CD4-positive, alpha-beta T cell (primary cell): ENCODE measurements around the gene FHOD1. TPM values are rescaled to one million over a fixed set of nuclear protein-coding genes. Genes with fewer than 3 reads are reported as not detected.

Source experiments
- ATAC-seq: fragments of 200-7000 bp; cut with Tn5 transposase; one replicate; pipeline ENCODE4 v1.10.0; 2022; ENCODE audit warnings: mild to moderate bottlenecking; ENCODE audit not compliant: poor library complexity
- CTCF ChIA-PET: fragments of 350-600 bp; sonication (Branson Sonifier 250); formaldehyde crosslinking; loops from one replicate; lab custom pipeline; 2021; ENCODE audit warnings: antibody characterized with exemption, inconsistent platforms; lab: Charles Lee
- POLR2A ChIA-PET: fragments of 350-600 bp; sonication (Branson Sonifier 250); formaldehyde crosslinking; loops from one replicate; lab custom pipeline; 2021; ENCODE audit warnings: antibody characterized with exemption, inconsistent platforms; lab: Charles Lee
- DNase-seq, 14 experiments: peaks; one replicate each; pipeline ENCODE4 v3.0.0-alpha.2; 2013 to 2020; ENCODE audit warnings: mixed read lengths in 2 of 14
- H3K27ac ChIP-seq, 2 donors: one replicate each; pipeline versions ENCODE4 v1.5.1 to v1.7.0; 2013; ENCODE audit warnings: low read length in 2 of 2, low read depth in 1 of 2, mild to moderate bottlenecking in 1 of 2
- H3K27me3 ChIP-seq, 2 experiments: 1 replicate in 1 of 2; 2 replicates in 1 of 2; pipeline versions ENCODE4 v1.6.1 to v1.7.0; 2013; ENCODE audit warnings: low read length in 2 of 2, control low read depth in 1 of 2, mild to moderate bottlenecking in 1 of 2, moderate library complexity in 1 of 2; ENCODE audit not compliant: insufficient read depth in 2 of 2, control insufficient read depth in 1 of 2
- H3K36me3 ChIP-seq: one replicate; pipeline ENCODE4 v1.6.1; 2013; ENCODE audit warnings: low read length, control low read depth; ENCODE audit not compliant: insufficient read depth
- H3K4me1 ChIP-seq: one replicate; pipeline ENCODE4 v1.6.1; 2013; ENCODE audit warnings: low read length, control low read depth; ENCODE audit not compliant: insufficient read depth
- H3K4me3 ChIP-seq: one replicate; pipeline ENCODE4 v1.5.1; 2013; ENCODE audit warnings: mild to moderate bottlenecking, low read length, moderate library complexity
- H3K9me3 ChIP-seq, 2 experiments: 1 replicate in 1 of 2; 2 replicates in 1 of 2; pipeline versions ENCODE4 v1.6.1 to v1.7.0; 2013; ENCODE audit warnings: low read length in 2 of 2, mild to moderate bottlenecking in 2 of 2, control low read depth in 1 of 2, moderate library complexity in 1 of 2; ENCODE audit not compliant: control insufficient read depth in 1 of 2, insufficient read depth in 1 of 2
- H3K27ac Mint-ChIP-seq: one replicate; pipeline ENCODE4 v1.8.0; 2020; ENCODE audit warnings: mixed read lengths
- H3K27me3 Mint-ChIP-seq: one replicate; pipeline ENCODE4 v1.8.0; 2021; ENCODE audit warnings: mixed read lengths
- H3K36me3 Mint-ChIP-seq: one replicate; pipeline ENCODE4 v1.8.0; 2021; ENCODE audit warnings: low read depth, mixed read lengths
- H3K4me1 Mint-ChIP-seq: one replicate; pipeline ENCODE4 v1.8.0; 2021; ENCODE audit warnings: low read depth, mixed read lengths
- H3K4me3 Mint-ChIP-seq: one replicate; pipeline ENCODE4 v1.8.0; 2020; ENCODE audit warnings: mild to moderate bottlenecking, mixed read lengths
- H3K9me3 Mint-ChIP-seq: one replicate; pipeline ENCODE4 v1.8.0; 2020; ENCODE audit warnings: mixed read lengths
- intact Hi-C, 2 experiments: fragments of 100-400 bp; cut with DNase I in 1 of 2; cut with micrococcal nuclease in 1 of 2; formaldehyde crosslinking; loops; one replicate each; pipeline versions ENCODE4 v1.15.1 to v1.9.0; 2023 to 2025; cut with DNase I, micrococcal nuclease
- total RNA-seq, 174 experiments: library from RNA in 2 of 174; stranded (reverse) in 2 of 174; gene quantifications; one replicate each; pipeline ENCODE4 v1.2.3 and lab custom pipeline; 2021 to 2026
- TF ChIP-seq, protein P1 (sequence below): fragments of 200-600 bp; IDR thresholded peaks from one replicate; pipeline ENCODE4 v1.8.0; 2022; ENCODE audit warnings: antibody characterized with exemption, mild to moderate bottlenecking

Gene FHOD1
- total RNA-seq, 2 experiments from 2014 or later: 21.1 to 26.0 TPM

DNA sequence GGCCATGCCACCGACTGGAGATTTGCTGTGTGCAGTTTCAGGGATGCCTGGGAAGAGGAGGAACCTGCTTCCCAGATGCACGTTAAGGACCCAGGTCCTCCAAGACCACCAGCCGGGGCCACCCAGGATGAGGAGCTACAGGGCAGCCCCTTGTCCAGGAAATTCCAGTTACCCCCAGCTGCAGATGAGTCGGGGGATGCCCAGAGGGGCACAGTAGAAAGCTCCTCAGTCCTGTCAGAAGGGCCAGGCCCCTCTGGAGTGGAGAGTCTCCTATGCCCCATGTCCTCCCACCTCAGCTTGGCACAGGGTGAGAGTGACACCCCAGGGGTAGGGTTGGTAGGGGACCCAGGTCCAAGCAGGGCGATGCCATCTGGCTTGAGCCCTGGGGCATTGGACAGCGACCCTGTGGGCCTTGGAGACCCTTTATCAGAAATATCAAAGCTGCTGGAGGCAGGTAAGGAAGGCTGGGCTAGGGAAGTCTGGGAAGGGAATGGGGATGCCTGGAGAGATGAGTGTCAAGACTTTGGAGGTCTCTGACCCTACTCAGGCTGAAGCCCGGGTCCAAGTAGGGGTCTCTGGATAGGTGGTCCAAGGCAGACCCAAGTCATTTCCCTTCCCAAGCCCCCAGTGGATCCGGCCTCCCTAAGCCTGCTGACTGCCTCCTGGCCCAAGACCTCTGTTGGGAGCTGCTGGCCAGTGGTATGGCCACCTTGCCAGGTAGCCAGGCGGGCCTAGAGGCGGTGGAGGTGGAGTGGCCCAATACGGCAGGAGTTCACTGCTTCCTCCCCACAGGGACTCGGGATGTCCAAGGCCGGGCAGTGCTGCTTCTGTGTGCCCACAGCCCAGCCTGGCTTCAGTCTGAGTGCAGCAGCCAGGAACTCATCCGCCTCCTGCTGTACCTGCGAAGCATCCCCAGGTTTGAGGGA is 33.1 kb upstream of the FHOD1 start:
- TF ChIP-seq, protein P1, sequence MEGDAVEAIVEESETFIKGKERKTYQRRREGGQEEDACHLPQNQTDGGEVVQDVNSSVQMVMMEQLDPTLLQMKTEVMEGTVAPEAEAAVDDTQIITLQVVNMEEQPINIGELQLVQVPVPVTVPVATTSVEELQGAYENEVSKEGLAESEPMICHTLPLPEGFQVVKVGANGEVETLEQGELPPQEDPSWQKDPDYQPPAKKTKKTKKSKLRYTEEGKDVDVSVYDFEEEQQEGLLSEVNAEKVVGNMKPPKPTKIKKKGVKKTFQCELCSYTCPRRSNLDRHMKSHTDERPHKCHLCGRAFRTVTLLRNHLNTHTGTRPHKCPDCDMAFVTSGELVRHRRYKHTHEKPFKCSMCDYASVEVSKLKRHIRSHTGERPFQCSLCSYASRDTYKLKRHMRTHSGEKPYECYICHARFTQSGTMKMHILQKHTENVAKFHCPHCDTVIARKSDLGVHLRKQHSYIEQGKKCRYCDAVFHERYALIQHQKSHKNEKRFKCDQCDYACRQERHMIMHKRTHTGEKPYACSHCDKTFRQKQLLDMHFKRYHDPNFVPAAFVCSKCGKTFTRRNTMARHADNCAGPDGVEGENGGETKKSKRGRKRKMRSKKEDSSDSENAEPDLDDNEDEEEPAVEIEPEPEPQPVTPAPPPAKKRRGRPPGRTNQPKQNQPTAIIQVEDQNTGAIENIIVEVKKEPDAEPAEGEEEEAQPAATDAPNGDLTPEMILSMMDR: no peak
- Mint-ChIP-seq H3K36me3 (peaks cover 23% of the 10 kb centered on the region), H3K4me1 (peaks cover 17% of the 10 kb centered on the region), H3K27me3 (no peaks in the 10 kb centered on the region), H3K27ac (no peak overlapping the region), H3K9me3 (no peaks in the 10 kb centered on the region), H3K4me3 (peak overlapping the region; percentile 34)
- POLR2A ChIA-PET: no interaction called here
- ATAC-seq: no peak
- H3K27me3 ChIP-seq: no peaks in the 10 kb centered on the region
- intact Hi-C loops: loop anchor here in 1 of 2 experiments (1.0 to 10.0 kb wide), 2 partner anchors 15 to 194 kb away; no protein-coding TSS in a partner anchor
- peaks cover 9% of the 10 kb centered on the region for H3K36me3 ChIP-seq
- peak overlapping the region; percentile 19 for H3K4me3 ChIP-seq
- H3K4me1 ChIP-seq: peaks cover 27% of the 10 kb centered on the region
- CTCF ChIA-PET: no interaction called here
- DNase-seq: no peak
- no peaks in the 10 kb centered on the region for H3K9me3 ChIP-seq
- H3K27ac ChIP-seq: no peak overlapping the region

- H3K9me3 Mint-ChIP-seq: no peaks in the 10 kb centered on the region
- Histone ChIP-seq H3K9me3 (no peaks in the 10 kb centered on the region), H3K36me3 (peaks cover 9% of the 10 kb centered on the region), H3K27ac (peak within 1 kb of the TSS in 1 of 2 donors; percentile 27), H3K27me3 (no peaks in the 10 kb centered on the region), H3K4me3 (peak within 1 kb of the TSS; percentile 74), H3K4me1 (peaks cover 27% of the 10 kb centered on the region)
- peaks cover 23% of the 10 kb centered on the region for H3K36me3 Mint-ChIP-seq
- H3K27me3 Mint-ChIP-seq: no peaks in the 10 kb centered on the region
- H3K4me1 Mint-ChIP-seq: peaks cover 17% of the 10 kb centered on the region
- intact Hi-C loops: loop anchor here in 1 of 2 experiments (1.0 to 10.0 kb wide), 4 partner anchors 16 to 195 kb away; partner anchors contain the start of gene TMEM208
- peak within 1 kb of the TSS; percentile 64 for H3K27ac Mint-ChIP-seq
- ChIA-PET CTCF (interaction anchor here (1.5 kb wide), 1 partner anchor 9 kb away, joined by 4 read pairs; no protein-coding TSS in a partner anchor), POLR2A (interaction anchor here (0.6 kb wide), 1 partner anchor 300 kb away, joined by 3 read pairs; no protein-coding TSS in a partner anchor)
- DNase-seq (peak; percentile 65 to 92 (median 76)), ATAC-seq (peak; percentile 97)
- H3K4me3 Mint-ChIP-seq: peak within 1 kb of the TSS; percentile 88
- TF ChIP-seq, protein P1: peak; percentile 55
Observed at GRCh38 chr16:67279296-67280089, 32.2 kb upstream of the FHOD1 start, which contains the start of gene PLEKHG4. TSS of gene PLEKHG4 (plus strand) at chr16:67279532. CDS start at chr16:67280045, 513 bp downstream.

DNA sequence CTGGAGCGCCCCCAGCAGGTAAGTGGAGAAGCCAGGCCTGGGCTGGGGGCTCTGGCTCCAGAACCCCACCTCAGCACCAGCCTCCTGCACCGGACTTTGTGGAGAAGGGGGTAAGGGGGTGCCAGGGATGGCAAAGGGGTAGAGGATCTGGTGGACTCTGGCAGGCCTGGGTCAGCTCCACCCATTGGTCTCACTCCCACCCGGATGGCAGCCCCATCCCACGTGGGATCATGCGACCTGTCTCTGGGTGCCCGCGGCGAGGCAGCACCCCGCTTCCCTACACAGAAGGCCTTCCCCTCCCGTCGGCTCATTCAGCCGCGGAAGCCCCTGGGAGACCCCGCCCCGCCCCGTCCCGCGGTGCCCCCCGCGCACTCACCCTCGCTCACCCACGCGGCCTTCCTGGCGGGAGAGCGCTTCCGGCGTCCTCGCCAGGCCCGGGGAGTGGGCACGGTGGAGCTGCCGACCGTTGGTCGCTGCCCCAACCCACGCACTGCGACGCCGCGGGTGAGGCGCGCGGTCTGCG is 31.6 kb upstream of the FHOD1 start:
- Histone ChIP-seq H3K36me3 (peaks cover 9% of the 10 kb centered on the region), H3K4me1 (peaks cover 27% of the 10 kb centered on the region), H3K27ac (peak overlapping the region in 1 of 2 donors; percentile 27), H3K27me3 (no peaks in the 10 kb centered on the region), H3K4me3 (peak overlapping the region; percentile 74), H3K9me3 (no peaks in the 10 kb centered on the region)
- DNase-seq (peak; percentile 13 to 71 (median 33)), ATAC-seq (peak; percentile 61)
- Mint-ChIP-seq H3K27ac (peak overlapping the region; percentile 64), H3K9me3 (no peaks in the 10 kb centered on the region), H3K4me3 (peak overlapping the region; percentile 88), H3K4me1 (peaks cover 17% of the 10 kb centered on the region), H3K36me3 (peaks cover 23% of the 10 kb centered on the region), H3K27me3 (no peaks in the 10 kb centered on the region)
- TF ChIP-seq, protein P1: no peak
- POLR2A ChIA-PET: interaction anchor here (0.6 kb wide), 1 partner anchor 300 kb away, joined by 3 read pairs; no protein-coding TSS in a partner anchor
- intact Hi-C loops: loop anchor here in 1 of 2 experiments (5.0 kb wide), 2 partner anchors 52 to 118 kb away; partner anchors contain the start of gene TMEM208
- CTCF ChIA-PET: interaction anchor here (1.3 to 1.5 kb wide), 2 partner anchors 10 to 35 kb away, joined by 4 read pairs; no protein-coding TSS in a partner anchor
